Neural cell (in vitro differentiated cells): ENCODE results near the gene GRB7. TPM values are rescaled to one million over a fixed set of nuclear protein-coding genes. Genes with fewer than 3 reads are reported as not detected.
"Not testable (repeated sequence)": the region's sequence is repeated elsewhere in the genome, so short reads cannot be mapped to it uniquely, and the experiment has no call there.

Experiments
- H2AFZ ChIP-seq: fragments of 200-600, 300-800 bp; sonication (generic), shearing (Covaris generic); 2 replicates; pipeline ENCODE4 v1.6.0; 2014; ENCODE audit warnings: low read depth, mild to moderate bottlenecking, antibody characterized with exemption, low read length, moderate library complexity
- H3F3A ChIP-seq: fragments of 200-600 bp; shearing (Covaris generic); 2 replicates; pipeline ENCODE4 v1.6.1; 2016; ENCODE audit warnings: mild to moderate bottlenecking, moderate library complexity, mixed read lengths, antibody characterized with exemption, low read length; ENCODE audit not compliant: insufficient read depth, poor library complexity, severe bottlenecking
- H3K27ac ChIP-seq: fragments of 200-600, 300-800 bp; sonication (generic), shearing (Covaris generic); 2 replicates; pipeline ENCODE4 v1.5.1; 2014; ENCODE audit warnings: mild to moderate bottlenecking, low read length, moderate library complexity
- H3K27me3 ChIP-seq: fragments of 300-800, 200-600 bp; sonication (generic), shearing (Covaris generic); 2 replicates; pipeline ENCODE4 v1.6.0; 2014; ENCODE audit warnings: mild to moderate bottlenecking, low read depth, low read length, moderate library complexity; ENCODE audit not compliant: insufficient read depth
- H3K36me3 ChIP-seq: fragments of 300-800, 200-600 bp; sonication (generic), shearing (Covaris generic); 2 replicates; pipeline ENCODE4 v1.5.1; 2014; ENCODE audit warnings: mild to moderate bottlenecking, antibody characterized with exemption, low read length, moderate library complexity; ENCODE audit not compliant: insufficient read depth
- H3K4me2 ChIP-seq: fragments of 300-800, 200-600 bp; sonication (generic), shearing (Covaris generic); 2 replicates; pipeline ENCODE4 v1.6.0; 2014; ENCODE audit warnings: mild to moderate bottlenecking, low read length
- H3K4me3 ChIP-seq: fragments of 300-800, 200-600 bp; sonication (generic), shearing (Covaris generic); 2 replicates; pipeline ENCODE4 v1.5.1; 2014; ENCODE audit warnings: mild to moderate bottlenecking, low read length, moderate library complexity
- H3K79me2 ChIP-seq: fragments of 200-600 bp; shearing (Covaris generic); replicated peaks from 2 replicates; pipeline ENCODE4 v1.6.0; 2014; ENCODE audit warnings: mild to moderate bottlenecking, low read length, moderate library complexity; ENCODE audit not compliant: insufficient read depth
- H3K9ac ChIP-seq: fragments of 300-800, 200-600 bp; sonication (generic), shearing (Covaris generic); 2 replicates; pipeline ENCODE4 v1.6.1; 2016; ENCODE audit warnings: mild to moderate bottlenecking, low read length, mixed read lengths
- H3K9me2 ChIP-seq: fragments of 200-600 bp; shearing (Covaris generic); 2 replicates; pipeline ENCODE4 v1.6.1; 2016; ENCODE audit warnings: mild to moderate bottlenecking, low read length, mixed read lengths; ENCODE audit not compliant: insufficient read depth
- H3K9me3 ChIP-seq: fragments of 200-600, 300-800 bp; sonication (generic), shearing (Covaris generic); 2 replicates; pipeline ENCODE4 v1.6.1; 2016; ENCODE audit warnings: mild to moderate bottlenecking, mixed run types, low read length, moderate library complexity, mixed read lengths
- H4K20me1 ChIP-seq: fragments of 200-600 bp; shearing (Covaris generic); 2 replicates; pipeline ENCODE4 v1.6.1; 2016; ENCODE audit warnings: mild to moderate bottlenecking, mixed run types; ENCODE audit not compliant: insufficient read depth
- EP300 ChIP-seq: fragments of 450-650 bp; conservative IDR thresholded peaks from 2 replicates; pipeline ENCODE4 v1.6.1; 2014; ENCODE audit warnings: antibody characterized with exemption, mild to moderate bottlenecking, moderate library complexity; ENCODE audit not compliant: poor library complexity, severe bottlenecking
- EZH2 ChIP-seq: fragments of 200-600, 300-800 bp; shearing (Covaris generic), sonication (generic); IDR thresholded peaks from 2 replicates; pipeline ENCODE4 v1.6.1; 2014; ENCODE audit warnings: antibody characterized with exemption, low read length, borderline replicate concordance, mild to moderate bottlenecking; ENCODE audit not compliant: insufficient read depth, poor library complexity, severe bottlenecking
- MXI1 ChIP-seq: fragments of 450-650 bp; conservative IDR thresholded peaks from 2 replicates; pipeline ENCODE4 v1.6.1; 2014; ENCODE audit warnings: antibody characterized with exemption, mild to moderate bottlenecking; ENCODE audit not compliant: poor library complexity, severe bottlenecking
- POLR2AphosphoS5 ChIP-seq: IDR thresholded peaks from 2 replicates; pipeline ENCODE4 v1.6.1; 2012
- RAD21 ChIP-seq: fragments of 450-650 bp; conservative IDR thresholded peaks from 2 replicates; pipeline ENCODE4 v1.6.1; 2014; ENCODE audit warnings: antibody characterized with exemption, mild to moderate bottlenecking, moderate library complexity
- SMC3 ChIP-seq: fragments of 450-650 bp; conservative IDR thresholded peaks from 2 replicates; pipeline ENCODE4 v1.6.1; 2014; ENCODE audit warnings: antibody characterized with exemption, mild to moderate bottlenecking, moderate library complexity; ENCODE audit not compliant: poor library complexity
- TAF1 ChIP-seq: IDR thresholded peaks from 2 replicates; pipeline ENCODE4 v1.6.1; 2012; ENCODE audit warnings: low read depth
- polyA plus RNA-seq: library from polyadenylated mRNA; depleted of rRNA; stranded (reverse); fragments of >200 nt; gene quantifications from 2 replicates; pipeline ENCODE4 v1.2.3, GENCODE V29; 2014
- TF ChIP-seq, protein P1 (sequence below): IDR thresholded peaks from 2 replicates; pipeline ENCODE4 v1.6.1; 2012; ENCODE audit warnings: borderline replicate concordance
- TF ChIP-seq, protein P2 (sequence below): fragments of 450-650 bp; IDR thresholded peaks from 2 replicates; pipeline ENCODE4 v1.5.1; 2014; ENCODE audit warnings: antibody characterized with exemption, mild to moderate bottlenecking, moderate library complexity; ENCODE audit not compliant: poor library complexity, severe bottlenecking

GRB7 gene
- polyA plus RNA-seq, 1 donor from 2014 or later = not detected

DNA sequence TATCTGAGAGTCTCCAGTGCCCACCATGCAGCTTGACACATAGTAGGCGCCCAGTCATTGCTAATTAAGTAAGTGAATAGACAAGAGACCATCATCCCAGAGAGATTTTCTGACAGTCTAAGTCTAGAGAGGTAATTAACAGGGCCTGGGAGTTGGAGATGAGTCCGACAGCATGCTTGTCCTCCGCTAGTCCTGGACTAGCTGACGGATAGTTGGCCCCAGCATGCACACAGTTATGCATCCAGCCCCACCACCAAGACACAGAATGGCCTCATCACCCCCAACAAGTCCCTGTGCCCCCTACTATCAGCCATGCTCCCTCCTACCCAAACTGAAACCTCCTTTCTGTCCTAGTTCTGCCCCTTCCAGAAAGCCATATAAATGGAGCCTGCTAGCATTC lies 10.0 kb downstream of the GRB7 start:
- H3K4me3 ChIP-seq = no peak overlapping the region
- H3K79me2 ChIP-seq = no peaks in the 10 kb centered on the region
- no peaks in the 10 kb centered on the region for H3K27me3 ChIP-seq
- H4K20me1 ChIP-seq = no peaks in the 10 kb centered on the region
- no peak overlapping the region for H3K4me2 ChIP-seq
- no peaks in the 10 kb centered on the region for H3F3A ChIP-seq
- no peaks in the 10 kb centered on the region for H3K9me2 ChIP-seq
- H2AFZ ChIP-seq = no peak overlapping the region
- H3K9ac ChIP-seq = no peak overlapping the region
- TF ChIP-seq POLR2AphosphoS5 (no peak), RAD21 (no peak), SMC3 (no peak), EZH2 (no peak), MXI1 (no peak), EP300 (no peak), TAF1 (no peak)
- TF ChIP-seq, protein P1, sequence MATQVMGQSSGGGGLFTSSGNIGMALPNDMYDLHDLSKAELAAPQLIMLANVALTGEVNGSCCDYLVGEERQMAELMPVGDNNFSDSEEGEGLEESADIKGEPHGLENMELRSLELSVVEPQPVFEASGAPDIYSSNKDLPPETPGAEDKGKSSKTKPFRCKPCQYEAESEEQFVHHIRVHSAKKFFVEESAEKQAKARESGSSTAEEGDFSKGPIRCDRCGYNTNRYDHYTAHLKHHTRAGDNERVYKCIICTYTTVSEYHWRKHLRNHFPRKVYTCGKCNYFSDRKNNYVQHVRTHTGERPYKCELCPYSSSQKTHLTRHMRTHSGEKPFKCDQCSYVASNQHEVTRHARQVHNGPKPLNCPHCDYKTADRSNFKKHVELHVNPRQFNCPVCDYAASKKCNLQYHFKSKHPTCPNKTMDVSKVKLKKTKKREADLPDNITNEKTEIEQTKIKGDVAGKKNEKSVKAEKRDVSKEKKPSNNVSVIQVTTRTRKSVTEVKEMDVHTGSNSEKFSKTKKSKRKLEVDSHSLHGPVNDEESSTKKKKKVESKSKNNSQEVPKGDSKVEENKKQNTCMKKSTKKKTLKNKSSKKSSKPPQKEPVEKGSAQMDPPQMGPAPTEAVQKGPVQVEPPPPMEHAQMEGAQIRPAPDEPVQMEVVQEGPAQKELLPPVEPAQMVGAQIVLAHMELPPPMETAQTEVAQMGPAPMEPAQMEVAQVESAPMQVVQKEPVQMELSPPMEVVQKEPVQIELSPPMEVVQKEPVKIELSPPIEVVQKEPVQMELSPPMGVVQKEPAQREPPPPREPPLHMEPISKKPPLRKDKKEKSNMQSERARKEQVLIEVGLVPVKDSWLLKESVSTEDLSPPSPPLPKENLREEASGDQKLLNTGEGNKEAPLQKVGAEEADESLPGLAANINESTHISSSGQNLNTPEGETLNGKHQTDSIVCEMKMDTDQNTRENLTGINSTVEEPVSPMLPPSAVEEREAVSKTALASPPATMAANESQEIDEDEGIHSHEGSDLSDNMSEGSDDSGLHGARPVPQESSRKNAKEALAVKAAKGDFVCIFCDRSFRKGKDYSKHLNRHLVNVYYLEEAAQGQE = no peak
- TF ChIP-seq, protein P2, sequence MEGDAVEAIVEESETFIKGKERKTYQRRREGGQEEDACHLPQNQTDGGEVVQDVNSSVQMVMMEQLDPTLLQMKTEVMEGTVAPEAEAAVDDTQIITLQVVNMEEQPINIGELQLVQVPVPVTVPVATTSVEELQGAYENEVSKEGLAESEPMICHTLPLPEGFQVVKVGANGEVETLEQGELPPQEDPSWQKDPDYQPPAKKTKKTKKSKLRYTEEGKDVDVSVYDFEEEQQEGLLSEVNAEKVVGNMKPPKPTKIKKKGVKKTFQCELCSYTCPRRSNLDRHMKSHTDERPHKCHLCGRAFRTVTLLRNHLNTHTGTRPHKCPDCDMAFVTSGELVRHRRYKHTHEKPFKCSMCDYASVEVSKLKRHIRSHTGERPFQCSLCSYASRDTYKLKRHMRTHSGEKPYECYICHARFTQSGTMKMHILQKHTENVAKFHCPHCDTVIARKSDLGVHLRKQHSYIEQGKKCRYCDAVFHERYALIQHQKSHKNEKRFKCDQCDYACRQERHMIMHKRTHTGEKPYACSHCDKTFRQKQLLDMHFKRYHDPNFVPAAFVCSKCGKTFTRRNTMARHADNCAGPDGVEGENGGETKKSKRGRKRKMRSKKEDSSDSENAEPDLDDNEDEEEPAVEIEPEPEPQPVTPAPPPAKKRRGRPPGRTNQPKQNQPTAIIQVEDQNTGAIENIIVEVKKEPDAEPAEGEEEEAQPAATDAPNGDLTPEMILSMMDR = no peak
- H3K36me3 ChIP-seq = no peaks in the 10 kb centered on the region
- H3K9me3 ChIP-seq = no peaks in the 10 kb centered on the region
- no peak overlapping the region for H3K27ac ChIP-seq

DNA sequence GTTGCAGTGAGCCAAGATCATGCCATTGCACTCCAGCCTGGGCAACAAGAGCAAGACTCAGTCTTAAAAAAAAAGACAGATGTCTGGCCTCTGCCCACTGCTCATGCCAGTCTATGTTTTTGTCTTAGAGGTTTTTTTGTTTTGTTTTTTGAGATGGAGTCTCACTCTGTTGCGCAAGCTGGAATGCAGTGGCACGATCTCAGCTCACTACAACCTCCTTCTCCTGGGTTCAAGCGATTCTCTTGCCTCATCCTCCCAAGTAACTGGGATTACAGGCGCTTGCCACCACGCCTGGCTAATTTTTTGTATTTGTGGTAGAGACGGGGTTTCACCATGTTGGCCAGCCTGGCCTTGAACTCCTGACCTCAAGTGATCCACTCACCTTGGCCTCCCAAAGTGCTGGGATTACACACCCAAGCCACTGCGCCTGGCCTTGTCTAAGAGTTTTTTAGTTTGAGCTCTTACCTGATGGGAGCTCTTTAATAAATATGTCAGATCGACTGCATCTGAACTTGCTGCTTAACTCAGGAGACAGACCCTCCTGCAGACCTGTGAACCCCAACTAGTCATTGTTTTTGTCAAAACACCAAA lies 10.8 kb downstream of the GRB7 start:
- not testable (repeated sequence) for H3K36me3 ChIP-seq, H4K20me1 ChIP-seq, H3K9me2 ChIP-seq, H3F3A ChIP-seq, H3K9me3 ChIP-seq, H3K79me2 ChIP-seq, H3K4me2 ChIP-seq, H3K9ac ChIP-seq, H3K27me3 ChIP-seq, H2AFZ ChIP-seq, H3K4me3 ChIP-seq, H3K27ac ChIP-seq
